Neutrophil (primary cell): Measurements from ENCODE around the gene LRRC27.
A peak's percentile ranks its signal among the peaks of the same experiment; 100 is the strongest.

Experiments used
- H3K27ac ChIP-seq: fragments of 200-600 bp; sonication (generic); 2 replicates; pipeline ENCODE4 v1.5.1; 2016; ENCODE audit warnings: mild to moderate bottlenecking, moderate library complexity
- H3K27me3 ChIP-seq: fragments of 200-600 bp; sonication (generic); 2 replicates; pipeline ENCODE4 v1.6.0; 2016; ENCODE audit warnings: mild to moderate bottlenecking
- H3K36me3 ChIP-seq: fragments of 200-600 bp; sonication (generic); 2 replicates; pipeline ENCODE4 v1.5.1; 2017
- H3K4me1 ChIP-seq, 2 experiments: fragments of 200-600 bp in 1 of 2; sonication (generic) in 1 of 2; 1 replicate in 1 of 2; 2 replicates in 1 of 2; pipeline versions ENCODE4 v1.5.1 to v1.6.1; 2013 to 2016; ENCODE audit warnings: low read depth in 1 of 2, low read length in 1 of 2, mild to moderate bottlenecking in 1 of 2, moderate library complexity in 1 of 2; ENCODE audit not compliant: control insufficient read depth in 1 of 2, insufficient read depth in 1 of 2
- H3K4me3 ChIP-seq, 2 experiments: fragments of 200-600 bp in 1 of 2; sonication (generic) in 1 of 2; 1 replicate in 1 of 2; 2 replicates in 1 of 2; pipeline ENCODE4 v1.5.1; 2013 to 2016; ENCODE audit warnings: low read depth in 1 of 2, low read length in 1 of 2, mild to moderate bottlenecking in 1 of 2, moderate library complexity in 1 of 2
- H3K9me3 ChIP-seq: fragments of 200-600 bp; sonication (generic); 2 replicates; pipeline ENCODE4 v1.5.1; 2016
- TF ChIP-seq, protein P1 (sequence below): fragments of 200-600 bp; sonication (generic); IDR thresholded peaks from 2 replicates; pipeline ENCODE4 v1.5.1; 2016; ENCODE audit warnings: antibody characterized with exemption

LRRC27 gene

DNA sequence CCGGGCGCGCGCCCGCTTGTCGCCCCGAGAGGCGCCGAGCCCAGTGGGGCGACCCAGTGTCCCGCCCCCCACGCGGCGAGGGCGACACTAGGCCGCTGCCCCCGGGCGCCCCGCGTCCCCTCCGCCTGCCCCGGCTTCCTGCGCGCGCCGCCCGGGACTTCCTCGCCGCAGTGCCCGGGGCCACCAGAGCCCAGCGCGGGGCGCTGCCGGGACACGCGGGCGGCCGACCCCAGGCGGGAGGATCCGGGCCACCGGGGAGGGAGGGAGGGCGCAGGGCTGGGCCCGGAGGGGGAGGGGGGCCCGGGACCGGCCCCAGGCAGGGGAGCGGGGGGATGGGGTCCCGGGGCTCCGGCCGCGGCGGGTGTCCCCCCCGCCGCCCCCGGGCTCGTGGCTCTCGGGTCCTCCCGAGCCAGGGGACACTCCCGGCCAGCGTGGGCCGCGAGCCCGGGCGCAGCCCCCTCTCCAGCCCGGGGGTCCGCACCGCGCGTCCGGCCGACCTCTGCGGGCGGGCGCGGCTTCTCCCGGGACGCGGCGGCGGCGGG lies 64.6 kb downstream of the LRRC27 start:
- peaks cover 20% of the 10 kb centered on the region for H3K27me3 ChIP-seq
- H3K4me3 ChIP-seq = peak overlapping the region; percentile 52 to 61
- H3K36me3 ChIP-seq = no peaks in the 10 kb centered on the region
- peak overlapping the region; percentile 69 for H3K27ac ChIP-seq
- H3K4me1 ChIP-seq = peaks cover 37 to 60% of the 10 kb centered on the region in 2 experiments
- TF ChIP-seq, protein P1, sequence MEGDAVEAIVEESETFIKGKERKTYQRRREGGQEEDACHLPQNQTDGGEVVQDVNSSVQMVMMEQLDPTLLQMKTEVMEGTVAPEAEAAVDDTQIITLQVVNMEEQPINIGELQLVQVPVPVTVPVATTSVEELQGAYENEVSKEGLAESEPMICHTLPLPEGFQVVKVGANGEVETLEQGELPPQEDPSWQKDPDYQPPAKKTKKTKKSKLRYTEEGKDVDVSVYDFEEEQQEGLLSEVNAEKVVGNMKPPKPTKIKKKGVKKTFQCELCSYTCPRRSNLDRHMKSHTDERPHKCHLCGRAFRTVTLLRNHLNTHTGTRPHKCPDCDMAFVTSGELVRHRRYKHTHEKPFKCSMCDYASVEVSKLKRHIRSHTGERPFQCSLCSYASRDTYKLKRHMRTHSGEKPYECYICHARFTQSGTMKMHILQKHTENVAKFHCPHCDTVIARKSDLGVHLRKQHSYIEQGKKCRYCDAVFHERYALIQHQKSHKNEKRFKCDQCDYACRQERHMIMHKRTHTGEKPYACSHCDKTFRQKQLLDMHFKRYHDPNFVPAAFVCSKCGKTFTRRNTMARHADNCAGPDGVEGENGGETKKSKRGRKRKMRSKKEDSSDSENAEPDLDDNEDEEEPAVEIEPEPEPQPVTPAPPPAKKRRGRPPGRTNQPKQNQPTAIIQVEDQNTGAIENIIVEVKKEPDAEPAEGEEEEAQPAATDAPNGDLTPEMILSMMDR = peak; percentile 73
- H3K9me3 ChIP-seq = no peaks in the 10 kb centered on the region

DNA sequence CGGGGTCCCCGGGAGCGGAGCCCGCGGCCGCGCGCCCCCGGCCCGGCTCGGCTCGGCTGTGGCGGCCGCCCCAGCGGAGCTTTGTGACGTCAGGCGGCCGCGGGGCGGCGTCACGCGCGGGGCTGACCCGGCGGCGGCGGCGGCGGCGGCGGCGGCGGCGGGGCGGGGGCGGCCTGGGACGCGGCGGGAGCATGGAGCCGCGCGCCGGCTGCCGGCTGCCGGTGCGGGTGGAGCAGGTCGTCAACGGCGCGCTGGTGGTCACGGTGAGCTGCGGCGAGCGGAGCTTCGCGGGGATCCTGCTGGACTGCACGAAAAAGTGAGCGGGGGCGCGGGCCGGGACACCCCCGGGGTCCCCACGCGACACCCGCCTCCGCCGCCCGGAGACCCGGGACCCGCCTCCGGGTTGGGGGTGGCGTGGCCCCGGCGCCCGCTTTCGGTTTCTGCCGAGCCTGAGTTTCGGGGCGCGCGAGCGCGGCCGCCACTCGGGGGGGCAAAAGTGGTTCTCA lies 65.1 kb downstream of the LRRC27 start, which contains the start of gene PWWP2B:
Gene PWWP2B, plus strand, starts transcription at position 165 of the 506 bp plus-strand sequence. Its CDS starts 27 bp downstream, at position 192.
- H3K27me3 ChIP-seq = peaks cover 20% of the 10 kb centered on the region
- H3K27ac ChIP-seq = peak within 1 kb of the TSS; percentile 72
- peaks cover 42 to 65% of the 10 kb centered on the region in 2 experiments for H3K4me1 ChIP-seq
- no peaks in the 10 kb centered on the region for H3K9me3 ChIP-seq
- H3K4me3 ChIP-seq = peak within 1 kb of the TSS; percentile 61 to 69
- no peaks in the 10 kb centered on the region for H3K36me3 ChIP-seq
- TF ChIP-seq, protein P1 = no peak

DNA sequence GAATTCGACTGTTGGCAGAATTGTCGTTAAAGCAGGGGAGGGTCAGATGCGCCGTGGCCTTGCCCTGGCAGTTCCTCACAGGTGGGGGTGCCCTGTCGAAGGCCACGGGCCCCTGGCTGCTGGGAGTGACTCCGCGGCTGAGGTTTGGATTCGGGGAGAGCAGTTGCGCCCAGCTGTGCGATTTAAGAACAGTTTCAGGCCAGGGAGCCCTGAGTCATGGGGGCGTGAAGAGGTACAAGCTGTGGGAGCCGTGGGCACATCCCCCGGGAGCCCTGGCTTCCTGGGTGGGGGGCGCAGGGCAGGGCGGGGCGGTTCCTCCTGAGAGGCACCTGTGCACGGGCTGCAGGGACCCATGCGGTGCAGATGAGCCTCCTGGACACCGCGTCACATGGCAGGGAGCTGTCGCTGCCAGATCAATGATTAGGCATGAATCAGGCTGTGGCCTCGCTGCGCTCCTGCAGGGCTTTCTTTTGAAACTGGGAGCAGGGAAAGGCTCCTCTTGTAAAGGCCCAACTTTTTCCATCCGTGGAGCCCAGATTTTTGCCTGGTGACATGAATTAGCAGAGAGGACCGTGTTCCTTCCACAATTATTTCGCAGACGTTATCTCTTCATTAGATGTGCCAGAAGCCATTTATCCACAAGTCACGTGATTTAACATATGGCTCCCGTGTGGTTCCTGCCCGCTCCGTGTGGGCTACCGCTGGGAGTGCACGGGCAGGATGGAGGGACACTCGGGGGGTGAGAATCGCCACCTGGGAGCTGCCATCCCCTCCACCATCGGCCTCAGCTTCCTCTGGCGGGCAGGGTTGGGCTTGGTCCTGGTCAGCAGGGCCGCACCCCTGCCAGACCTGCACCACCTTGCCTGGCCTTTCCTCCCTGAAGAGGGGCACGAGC lies 65.9 kb downstream of the LRRC27 start:
- Histone ChIP-seq H3K9me3 (no peaks in the 10 kb centered on the region), H3K4me3 (peak overlapping the region; percentile 61 to 69), H3K4me1 (peaks cover 45 to 70% of the 10 kb centered on the region in 2 experiments), H3K27me3 (peaks cover 20% of the 10 kb centered on the region), H3K36me3 (no peaks in the 10 kb centered on the region), H3K27ac (peak overlapping the region; percentile 72)
- TF ChIP-seq, protein P1 = no peak

DNA sequence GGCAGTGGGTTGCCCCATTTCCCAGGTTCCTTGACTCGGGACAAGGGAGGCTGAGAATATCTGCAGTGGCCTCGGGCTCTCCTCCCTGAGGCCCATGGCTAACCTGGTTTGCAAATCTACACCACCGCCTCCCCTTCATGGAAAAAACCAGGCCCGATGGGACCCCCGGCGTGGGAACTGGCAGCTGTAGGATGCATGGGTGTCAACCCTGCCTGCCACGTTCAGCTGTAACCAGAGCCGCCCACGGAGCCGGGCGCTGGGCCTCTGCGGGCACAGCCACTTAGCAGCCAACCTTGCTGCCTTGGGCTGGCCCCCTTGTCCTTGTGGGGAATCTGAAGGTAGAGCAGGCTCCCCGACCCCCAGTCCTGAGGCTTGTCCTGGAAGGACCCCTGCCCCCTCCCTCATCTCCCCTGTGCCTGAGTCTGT lies 66.6 kb downstream of the LRRC27 start:
- H3K36me3 ChIP-seq = no peaks in the 10 kb centered on the region
- TF ChIP-seq, protein P1 = no peak
- peaks cover 45 to 70% of the 10 kb centered on the region in 2 experiments for H3K4me1 ChIP-seq
- H3K4me3 ChIP-seq = no peak overlapping the region
- no peak overlapping the region for H3K27ac ChIP-seq
- no peaks in the 10 kb centered on the region for H3K9me3 ChIP-seq
- H3K27me3 ChIP-seq = peaks cover 20% of the 10 kb centered on the region

DNA sequence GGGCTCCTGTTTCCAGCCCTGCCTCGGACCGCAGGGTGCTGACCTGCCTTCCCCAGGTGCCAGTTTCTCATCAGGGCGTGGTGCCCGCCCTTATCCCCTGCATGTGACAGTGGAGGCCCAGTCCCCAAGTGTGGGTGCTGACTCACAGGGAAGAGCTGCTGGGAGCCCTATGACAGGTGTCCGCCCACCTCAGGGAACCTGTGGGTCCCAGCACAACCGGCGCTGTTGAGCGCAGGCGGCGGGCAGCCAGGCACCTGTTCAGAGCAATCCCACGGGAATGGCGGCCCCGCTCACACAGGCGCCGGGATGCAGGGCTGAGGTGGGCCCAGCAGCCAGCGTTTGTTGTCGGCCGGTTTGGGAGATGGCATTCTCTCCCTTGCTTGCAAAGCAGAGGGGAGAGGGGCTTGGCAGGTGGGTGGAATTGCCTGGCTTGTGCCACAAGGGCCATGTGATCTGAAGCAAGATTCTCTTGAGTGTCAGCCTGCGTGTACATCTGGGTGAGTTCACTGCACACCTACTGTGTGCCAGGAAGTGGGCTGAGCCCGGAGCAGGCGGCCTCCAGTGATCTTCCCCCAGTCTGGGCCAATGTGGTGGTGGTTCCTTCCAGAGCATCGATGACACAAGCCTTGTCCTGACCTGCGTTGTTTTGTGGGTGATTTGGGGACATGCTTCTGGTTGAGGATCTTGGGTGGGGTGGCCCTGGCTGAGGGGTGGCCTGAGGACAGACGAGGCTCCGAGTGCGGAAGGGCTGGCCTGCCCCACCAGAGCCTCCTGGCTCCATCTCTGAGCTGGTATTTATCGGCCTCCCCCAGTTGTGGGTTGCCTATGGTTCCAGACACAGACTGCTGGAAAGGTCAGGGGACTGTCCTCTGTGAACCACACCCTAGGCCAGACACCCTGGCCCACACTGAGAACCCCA lies 67.4 kb downstream of the LRRC27 start:
- Histone ChIP-seq H3K4me1 (peaks cover 45 to 70% of the 10 kb centered on the region in 2 experiments), H3K36me3 (no peaks in the 10 kb centered on the region), H3K27me3 (peaks cover 20% of the 10 kb centered on the region), H3K9me3 (no peaks in the 10 kb centered on the region), H3K27ac (no peak overlapping the region), H3K4me3 (no peak overlapping the region)
- TF ChIP-seq, protein P1 = no peak
